ENCODE measurements around the gene F13B.
"Not testable (repeated sequence)": the region's sequence is repeated elsewhere in the genome, so short reads cannot be mapped to it uniquely, and the experiment has no call there.

Gene F13B, protein sequence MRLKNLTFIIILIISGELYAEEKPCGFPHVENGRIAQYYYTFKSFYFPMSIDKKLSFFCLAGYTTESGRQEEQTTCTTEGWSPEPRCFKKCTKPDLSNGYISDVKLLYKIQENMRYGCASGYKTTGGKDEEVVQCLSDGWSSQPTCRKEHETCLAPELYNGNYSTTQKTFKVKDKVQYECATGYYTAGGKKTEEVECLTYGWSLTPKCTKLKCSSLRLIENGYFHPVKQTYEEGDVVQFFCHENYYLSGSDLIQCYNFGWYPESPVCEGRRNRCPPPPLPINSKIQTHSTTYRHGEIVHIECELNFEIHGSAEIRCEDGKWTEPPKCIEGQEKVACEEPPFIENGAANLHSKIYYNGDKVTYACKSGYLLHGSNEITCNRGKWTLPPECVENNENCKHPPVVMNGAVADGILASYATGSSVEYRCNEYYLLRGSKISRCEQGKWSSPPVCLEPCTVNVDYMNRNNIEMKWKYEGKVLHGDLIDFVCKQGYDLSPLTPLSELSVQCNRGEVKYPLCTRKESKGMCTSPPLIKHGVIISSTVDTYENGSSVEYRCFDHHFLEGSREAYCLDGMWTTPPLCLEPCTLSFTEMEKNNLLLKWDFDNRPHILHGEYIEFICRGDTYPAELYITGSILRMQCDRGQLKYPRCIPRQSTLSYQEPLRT

DNA sequence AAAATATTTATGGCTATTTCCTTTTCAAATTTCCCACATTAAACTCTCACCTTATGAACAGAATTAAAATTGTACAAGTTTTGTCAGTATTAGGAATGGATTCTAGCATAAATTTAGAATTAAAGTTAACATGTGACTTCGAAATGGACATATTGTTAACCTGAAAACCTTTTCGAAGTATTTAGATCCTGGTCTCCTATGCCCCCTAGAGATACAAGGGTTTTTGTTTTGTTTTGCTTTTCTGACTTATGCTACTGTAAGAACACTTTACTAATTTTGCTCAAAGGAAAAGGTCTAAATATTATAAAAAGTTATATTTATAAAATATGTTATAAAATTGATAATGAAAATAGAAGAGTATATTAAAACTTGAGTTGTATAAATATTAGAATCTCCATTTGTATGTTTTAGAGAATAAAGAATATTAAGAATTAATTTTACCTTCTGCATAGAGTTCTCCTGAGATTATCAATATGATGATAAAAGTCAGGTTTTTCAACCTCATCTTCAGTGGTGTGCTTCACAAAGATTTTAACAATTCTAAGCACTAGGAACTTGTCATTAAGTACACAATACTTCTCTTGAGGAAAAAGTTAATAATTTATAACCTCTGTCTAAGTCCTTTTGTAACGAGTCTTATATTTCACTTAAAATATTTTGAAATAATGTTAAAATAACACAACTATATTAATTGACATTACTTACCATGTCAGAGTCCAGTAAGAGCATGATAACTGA, at the start of gene F13B:
Gene F13B, minus strand, starts transcription at position 542 of the 738 bp plus-strand sequence. Its CDS starts 37 bp downstream, at position 505.
- no peak for DNase-seq (ENCODE audit: low read depth)

DNA sequence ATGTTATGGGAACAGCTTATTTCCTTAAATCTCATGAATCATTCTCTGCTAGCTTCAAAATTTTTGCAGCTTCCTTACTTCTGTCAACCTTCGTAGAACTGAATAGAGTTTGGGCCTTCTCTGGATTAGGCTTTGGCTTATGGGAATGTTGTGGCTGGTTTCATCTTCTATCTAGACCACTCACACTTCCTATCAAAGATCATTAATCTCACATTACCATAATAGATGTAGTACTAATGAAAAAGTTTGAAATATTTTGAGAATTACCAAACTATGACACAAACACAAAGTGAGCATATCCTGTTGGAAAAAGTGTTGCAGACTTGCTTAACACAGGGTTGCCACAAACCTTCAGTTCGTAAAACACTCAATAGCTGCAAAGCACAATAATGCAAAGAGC, 49.1 kb upstream of the F13B start:
- DNase-seq (ENCODE audit: low read depth), result no peak

DNA sequence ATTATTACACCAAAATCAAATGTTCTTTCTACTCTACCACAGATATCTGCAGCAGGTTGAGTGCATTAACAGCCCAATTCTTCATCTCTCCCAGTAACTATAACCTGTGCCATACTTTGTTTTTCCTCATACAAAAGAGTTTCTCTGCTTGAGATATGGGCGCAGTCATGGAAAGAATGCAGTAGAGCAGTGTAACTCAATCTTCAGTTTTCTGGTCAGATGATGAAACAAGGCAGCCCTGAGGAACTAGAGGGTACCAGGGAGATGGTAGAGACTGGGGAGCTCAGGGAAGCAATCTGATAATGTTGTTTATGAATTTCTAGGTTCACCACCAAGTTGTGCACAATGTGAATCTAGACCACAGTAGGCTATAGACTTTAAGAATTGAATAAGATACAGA, 39.8 kb upstream of the F13B start:
- no peak for DNase-seq (ENCODE audit: low read depth)

DNA sequence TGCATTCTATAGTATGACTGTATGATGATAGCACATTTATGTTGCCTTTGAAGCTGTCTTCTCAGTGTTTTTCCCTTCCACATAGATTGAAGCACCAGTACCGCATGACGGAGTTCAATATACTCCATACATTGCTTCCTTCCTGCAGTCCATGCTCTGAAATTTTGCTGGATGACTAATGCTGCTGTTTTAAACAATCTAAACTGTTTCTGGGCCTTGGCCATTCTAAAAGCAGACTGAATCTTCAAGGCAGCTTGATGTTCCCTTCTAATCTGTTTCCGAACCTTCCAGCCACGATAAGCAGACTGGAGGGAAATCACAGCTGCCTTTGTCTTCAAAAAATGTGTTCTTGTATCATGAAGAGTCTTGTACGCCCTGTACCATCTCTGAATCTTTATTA, 36.2 kb upstream of the F13B start:
- no peak for DNase-seq (ENCODE audit: low read depth)

DNA sequence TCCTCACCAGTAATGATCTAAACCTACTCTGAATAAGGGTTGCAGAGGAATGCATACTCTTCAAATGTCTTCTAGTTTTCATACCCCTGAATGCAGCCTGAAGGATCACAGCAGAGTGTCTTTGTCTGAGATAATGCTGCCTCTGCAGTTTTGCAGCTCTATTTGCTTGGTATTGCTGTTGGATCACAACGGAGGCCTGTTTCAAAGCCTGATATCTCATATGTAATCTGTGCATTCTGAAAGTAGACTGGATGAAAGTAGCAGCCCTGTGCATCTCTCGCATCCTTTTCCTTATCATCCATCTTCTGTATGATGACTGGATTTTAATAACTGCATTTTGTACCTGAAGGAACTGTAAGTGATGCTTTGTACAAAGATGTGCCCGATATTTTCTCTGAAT, 34.9 kb upstream of the F13B start:
- DNase-seq (ENCODE audit: low read depth), result no peak

DNA sequence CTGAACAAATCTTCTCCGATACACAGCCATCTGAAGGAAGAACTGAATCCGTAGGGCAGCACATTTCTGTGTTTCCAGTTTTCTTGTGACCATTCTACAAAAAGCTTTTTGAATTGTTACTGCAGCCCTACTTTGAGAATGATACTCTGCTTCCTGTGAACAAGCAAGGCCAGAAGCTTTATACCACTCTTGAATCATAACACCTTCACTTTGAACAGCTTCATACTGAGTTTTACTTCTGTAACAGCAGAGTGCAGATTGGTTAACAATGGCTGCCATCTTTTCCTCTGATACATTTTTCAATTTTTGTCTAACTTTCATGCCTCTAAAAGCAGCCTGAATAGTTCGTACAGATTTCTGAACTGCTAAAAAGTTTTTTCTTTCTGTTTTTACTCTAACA, 33.6 kb upstream of the F13B start:
- DNase-seq (ENCODE audit: low read depth), result no peak

DNA sequence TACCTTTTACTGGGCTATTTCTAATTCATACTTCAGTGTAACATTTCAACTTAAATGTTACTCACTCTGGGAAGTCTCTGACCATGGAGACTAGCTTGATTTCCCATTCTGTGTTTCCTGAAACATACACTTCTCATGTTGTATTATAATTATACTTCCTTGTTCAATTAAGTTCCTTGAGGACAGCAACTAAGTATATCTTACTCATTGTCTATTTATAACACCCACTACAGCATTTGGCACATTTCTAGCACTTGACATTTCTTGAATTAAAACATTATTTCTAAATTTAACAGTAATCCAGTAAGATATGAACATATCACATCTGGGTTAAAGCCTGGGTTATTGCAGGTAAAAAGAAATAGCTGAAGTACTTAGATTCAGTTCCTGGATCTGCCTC, 32.4 kb upstream of the F13B start:
- DNase-seq (ENCODE audit: low read depth), result no peak

DNA sequence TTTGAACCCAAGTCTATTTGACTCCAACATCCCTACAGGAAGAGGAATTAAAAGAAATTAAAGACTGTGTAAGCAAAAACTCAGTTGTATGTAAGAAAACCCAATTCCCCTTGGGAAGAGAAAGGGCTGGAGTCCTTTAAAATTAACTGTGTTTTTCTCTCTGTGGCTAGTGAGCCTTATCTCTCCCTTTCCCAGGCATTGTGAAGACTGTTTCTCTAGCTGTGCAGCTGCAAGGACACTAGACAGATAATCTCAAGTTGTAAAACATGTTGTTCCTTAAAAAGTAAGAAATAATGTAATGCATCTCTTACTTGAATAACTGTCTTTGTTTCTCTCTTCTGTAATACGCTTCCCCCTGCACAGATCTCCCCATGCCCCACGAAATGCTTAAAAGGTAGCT, 29.9 kb upstream of the F13B start:
- DNase-seq (ENCODE audit: low read depth), result not testable (repeated sequence)

DNA sequence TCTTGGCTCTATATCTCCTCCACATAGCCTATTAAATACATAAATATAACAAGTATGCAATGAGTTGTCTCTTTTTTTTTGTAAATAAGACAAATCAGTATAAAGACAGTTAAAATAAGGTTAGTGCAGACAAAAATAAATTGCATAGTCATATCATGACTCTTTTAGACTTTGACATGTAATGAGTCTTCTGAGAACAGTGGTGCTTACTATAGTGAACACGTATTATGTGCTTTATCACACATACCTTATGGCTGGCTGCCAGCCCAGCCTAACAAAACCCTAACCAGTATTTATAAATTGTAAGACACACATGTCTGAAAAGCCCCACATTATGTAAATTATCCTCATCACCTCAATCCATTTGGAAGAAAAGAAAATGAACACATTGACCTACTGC, 29.1 kb upstream of the F13B start:
- no peak for DNase-seq (ENCODE audit: low read depth)

DNA sequence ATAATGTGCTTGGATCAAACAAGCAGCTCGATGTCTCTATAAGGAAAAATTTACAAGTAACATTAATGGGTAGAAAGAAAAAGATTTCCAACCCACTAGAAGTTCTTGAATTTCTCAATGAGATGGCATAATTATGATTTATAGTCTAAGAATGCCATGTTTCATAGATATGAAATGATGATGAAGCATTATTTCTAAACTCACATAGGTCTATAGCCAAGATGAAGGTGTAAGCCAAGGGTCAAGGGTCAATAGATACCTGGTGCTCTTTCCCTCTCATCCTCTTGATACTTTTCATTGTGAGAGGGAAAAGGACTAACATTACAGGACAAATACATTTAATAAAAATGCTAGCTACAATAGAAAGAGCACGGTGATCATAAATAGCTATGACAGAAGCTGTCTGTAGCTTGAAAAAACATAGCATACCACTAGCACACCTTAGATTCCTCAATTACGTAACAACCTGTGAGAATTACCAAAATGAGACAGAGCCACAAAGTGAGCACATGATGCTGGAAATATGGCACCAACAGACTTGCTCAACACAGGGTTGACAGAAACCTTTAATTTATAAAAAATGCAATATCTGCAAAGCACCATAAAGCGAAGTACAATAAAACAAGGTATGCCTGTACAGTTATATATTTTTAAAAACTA, 26.3 kb upstream of the F13B start:
- DNase-seq (ENCODE audit: low read depth), result no peak

DNA sequence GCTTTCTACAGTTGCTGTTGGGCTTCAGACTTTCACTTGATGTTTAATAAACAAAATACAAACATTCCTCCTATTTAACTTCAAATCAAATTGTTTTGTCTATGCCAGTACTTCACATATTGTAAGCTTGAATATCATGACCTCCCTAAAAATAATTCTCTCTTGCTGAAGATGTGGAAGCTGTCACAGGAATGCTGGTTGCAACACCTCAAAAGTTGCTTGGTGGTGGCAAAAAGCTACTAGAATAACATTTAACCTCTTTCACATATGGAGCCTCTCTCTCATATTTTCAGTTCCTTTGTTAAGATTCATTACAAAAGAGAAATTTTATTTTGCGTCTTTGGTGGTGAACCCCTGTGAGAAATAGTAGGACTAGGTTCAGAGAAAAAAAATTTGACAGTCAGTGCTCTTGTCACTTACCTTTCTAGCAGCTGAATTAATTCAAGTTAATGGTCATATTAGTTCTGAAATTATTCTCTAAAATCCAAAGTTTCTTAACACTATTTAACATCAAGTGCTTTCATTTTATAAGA, 25.5 kb upstream of the F13B start:
- DNase-seq (ENCODE audit: low read depth), result no peak

DNA sequence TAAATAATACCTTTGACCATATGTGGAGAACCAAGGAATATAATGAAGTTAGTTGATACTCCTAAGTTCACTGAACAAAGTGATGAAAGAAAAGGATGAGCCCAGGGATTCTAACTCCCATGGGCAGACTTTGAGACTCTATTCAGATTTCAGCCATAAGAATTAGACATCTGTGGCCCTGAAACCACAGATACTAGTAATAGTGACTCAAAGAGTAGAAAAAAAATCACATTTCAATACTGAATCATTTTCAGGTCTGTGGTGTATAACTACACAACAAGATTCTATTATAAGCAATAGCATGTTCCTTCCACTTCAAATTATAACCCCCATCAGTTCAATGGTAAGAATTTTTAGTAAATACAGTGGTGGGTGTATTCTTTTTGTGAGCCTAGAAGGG, 16.4 kb upstream of the F13B start:
- no peak for DNase-seq (ENCODE audit: low read depth)

DNA sequence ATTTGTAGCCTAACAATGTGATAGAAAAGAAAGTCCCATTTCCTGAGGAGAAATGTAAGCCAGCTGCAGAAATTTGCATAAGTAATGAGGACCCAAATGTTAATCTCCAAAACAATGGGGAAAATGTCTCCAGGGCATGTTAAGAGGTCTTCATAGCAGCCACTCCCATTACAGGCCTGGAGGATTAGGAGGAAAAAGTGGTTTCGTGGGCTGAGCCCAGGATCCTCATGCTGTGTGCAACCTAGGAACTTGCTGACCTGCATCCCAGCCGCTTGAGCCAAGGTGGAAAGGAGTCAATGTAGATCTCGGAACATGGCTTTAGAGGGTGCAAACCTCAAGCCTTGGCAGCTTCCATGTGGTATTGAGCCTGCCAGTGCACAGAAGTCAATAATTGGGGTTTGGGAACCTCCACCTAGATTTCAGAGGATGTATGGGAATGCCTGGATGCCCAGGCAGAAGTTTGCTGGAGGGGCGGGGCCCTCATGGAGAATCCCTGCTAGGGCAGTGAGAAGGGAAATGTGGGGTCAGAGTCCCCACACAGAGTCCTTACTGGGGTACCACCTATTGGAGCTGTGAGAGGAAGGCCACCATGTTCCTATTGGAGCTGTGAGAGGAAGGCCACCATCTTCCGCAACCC, 14.2 kb upstream of the F13B start:
- no peak for DNase-seq (ENCODE audit: low read depth)

DNA sequence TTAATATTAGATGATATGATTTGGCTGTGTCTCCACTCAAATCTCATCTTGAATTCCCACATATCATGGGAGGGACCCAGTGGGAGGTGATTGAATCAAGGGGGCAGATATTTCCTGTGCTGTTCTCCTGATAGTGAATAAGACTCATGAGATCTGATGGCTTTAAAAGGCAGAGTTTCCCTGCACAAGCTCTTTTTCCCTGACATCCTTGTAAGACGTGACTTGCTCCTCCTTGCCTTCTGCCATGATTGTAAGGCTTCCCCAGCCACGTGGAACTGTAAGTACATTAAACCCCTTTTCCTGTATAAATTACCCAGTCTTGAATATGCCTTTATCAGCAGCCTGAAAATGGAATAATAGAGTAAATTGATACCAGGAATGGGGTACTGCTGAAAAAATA, 13.3 kb upstream of the F13B start:
- DNase-seq (ENCODE audit: low read depth), result no peak

DNA sequence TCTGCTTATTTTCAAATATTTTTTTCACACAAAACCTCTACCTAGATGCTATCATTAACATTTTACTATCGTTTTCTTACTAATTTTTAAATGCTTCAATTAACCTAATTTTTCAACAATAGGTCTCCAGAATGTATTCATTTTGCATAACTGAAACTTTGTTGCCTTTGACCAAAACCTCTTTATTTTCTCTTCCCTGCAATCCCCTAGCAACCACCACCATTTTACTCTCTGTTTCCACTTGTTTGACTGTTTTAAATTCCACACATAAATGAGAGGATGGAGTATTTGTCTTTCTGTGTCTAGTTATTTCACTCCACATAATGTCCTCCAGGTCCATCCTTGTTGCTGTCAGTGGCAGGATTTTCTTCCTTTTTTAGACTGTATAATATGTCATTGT, 9.5 kb upstream of the F13B start:
- no peak for DNase-seq (ENCODE audit: low read depth)

DNA sequence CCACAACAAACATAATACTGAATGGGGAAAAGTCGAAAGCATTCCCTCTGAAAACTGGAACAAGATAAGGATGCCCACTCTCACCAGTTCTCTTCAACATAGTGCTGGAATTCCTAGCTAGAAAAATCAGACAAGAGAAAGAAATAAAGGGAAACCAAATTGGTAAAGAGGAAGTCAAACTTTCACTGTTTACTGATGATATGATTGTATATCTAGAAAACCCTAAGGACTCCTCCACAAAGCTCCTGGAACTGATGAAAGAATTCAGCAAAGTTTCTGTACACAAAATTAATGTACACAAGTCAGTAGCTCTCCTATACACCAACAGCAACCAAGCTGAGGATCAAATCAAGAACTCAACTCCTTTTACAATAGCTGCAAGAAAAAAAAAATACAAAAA, 6.9 kb upstream of the F13B start:
- DNase-seq (ENCODE audit: low read depth), result no peak

DNA sequence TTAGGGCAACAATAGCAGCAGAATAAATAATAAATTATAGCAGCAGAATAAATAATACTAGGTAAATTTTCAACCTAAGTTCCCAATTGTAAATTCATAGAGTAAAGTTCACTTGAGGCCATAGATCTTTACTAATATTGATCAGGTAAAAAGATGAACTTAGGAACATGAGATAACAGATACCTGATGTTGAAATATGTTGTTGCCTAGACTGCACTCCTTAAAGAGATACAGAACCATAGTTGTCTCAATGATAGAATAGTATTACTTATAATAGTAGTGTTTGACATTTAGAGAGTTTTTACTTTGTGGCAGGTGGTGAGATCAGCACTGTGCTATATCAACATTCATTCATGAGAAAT, 378 bp upstream of the F13B start:
- no peak for DNase-seq (ENCODE audit: low read depth)

DNA sequence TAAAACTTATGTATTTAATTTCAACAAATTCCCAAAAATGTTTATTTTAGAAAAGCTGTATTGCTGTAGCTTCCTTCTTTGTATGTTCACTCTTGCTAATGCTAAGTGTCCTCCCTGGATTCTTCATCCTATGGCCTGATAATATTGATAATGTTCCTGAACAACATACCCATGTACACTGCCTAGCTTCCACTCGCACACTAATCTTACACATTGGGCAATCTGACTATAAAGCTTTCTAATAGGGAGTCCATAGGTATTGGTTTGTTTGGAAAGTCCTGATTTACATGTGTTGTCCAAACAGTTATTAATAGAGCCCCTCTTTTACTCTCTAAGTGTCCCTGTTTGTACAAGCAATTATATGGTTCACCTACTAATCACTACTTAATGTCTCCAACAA, 783 bp downstream of the F13B start:
- no peak for DNase-seq (ENCODE audit: low read depth)

DNA sequence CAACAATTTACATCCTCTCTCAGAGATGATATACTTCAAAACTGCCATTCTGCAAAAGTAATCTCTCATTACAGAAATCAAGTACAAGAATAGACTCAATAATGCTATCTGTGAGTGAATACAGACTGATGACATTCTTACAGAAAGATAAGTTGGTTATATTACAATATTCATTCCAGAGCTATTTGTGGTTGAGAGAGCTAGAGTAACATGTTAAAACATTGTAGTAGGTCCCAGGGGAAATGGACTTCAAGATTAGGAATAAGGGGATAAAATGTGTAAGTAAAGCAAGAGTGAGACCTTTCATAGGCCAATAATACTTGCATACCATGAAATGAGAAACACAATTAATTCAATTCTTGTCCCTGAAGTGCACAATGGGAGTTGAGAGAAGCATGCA, 1.5 kb downstream of the F13B start:
- no peak for DNase-seq (ENCODE audit: low read depth)

DNA sequence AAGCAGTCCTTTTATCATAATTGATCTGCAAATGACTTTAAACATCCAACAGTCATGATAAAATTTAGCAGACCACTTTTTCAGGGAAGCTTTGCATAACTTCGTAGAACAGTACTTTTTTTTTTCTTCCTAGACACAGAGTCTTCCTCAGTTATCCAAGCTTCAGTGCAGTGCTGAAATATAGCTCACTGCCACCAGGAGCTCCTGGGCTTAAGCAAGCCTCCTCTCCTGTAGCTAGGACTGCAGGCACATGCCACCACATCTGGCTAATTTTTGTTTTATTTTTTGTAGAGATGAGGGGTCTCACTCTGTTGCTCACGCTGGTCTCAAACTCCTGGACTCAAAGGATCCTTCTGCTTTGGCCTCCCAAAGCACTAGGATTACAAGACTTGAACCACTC, 3.8 kb downstream of the F13B start:
- no peak for DNase-seq (ENCODE audit: low read depth)

DNA sequence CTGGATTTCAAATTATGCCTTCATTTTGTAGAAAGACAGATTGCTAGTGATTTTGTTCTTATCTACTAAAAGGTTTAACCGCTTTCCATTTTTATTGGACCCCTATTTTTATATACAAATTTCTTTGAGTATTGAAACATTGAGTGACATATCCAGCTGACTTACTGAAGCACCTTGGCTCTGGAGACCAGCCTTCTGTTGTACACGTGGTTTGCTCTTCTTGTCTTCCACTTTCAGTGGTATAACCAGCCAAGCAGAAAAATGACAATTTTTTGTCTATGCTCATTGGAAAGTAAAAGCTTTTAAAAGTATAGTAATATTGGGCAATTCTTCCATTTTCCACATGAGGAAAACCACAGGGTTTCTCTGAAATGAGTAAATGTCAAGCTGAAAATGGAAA, 4.4 kb downstream of the F13B start:
- DNase-seq (ENCODE audit: low read depth), result no peak

DNA sequence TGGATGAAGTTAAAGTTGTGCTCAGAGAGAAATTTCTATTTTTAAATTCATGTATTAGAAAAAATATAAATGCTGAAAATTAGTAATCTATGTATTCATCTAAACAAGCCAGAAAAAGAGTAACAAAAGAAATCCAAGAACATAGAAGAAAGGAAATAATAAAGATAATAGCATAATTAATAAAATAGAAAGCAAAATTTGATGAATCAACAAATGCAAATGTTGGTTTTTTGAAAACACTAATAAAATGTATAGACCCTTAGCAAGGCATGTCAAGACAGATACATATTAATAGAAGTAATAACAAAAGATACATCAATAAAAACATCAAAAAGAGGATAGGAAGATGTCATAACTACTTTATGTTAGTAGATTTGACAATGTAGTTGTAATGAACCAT, 18.0 kb downstream of the F13B start:
- no peak for DNase-seq (ENCODE audit: low read depth)
